Stimulated activated CD8-positive, alpha-beta memory T cell treated with anti-CD3 and anti-CD28 coated beads, Interleukin-2, amount 100 ng/mL, for 1 hour (primary cell): ENCODE measurements around the gene SAC3D1.

Experiments
- DNase-seq, 2 donors: peaks; one replicate each; pipeline ENCODE4 v3.0.0-alpha.2; 2020; ENCODE audit warnings: low read depth in 2 of 2

SAC3D1 gene

GRCh38 chr11:65059959-65060824 is 19.2 kb downstream of the SAC3D1 start:
- DNase-seq = no peak

- DNase-seq = no peak
These were observed 20.0 kb downstream of the SAC3D1 start for GRCh38 chr11:65060913-65061408.

GRCh38 chr11:65063532-65063931 is 22.5 kb downstream of the SAC3D1 start:
- no peak for DNase-seq

GRCh38 chr11:65064847-65065240 is 23.8 kb downstream of the SAC3D1 start:
- no peak for DNase-seq

- DNase-seq = no peak
These were observed 24.8 kb downstream of the SAC3D1 start for GRCh38 chr11:65065851-65066250.

GRCh38 chr11:65066315-65066714 is 25.3 kb downstream of the SAC3D1 start:
- DNase-seq = no peak

GRCh38 chr11:65066805-65067291 is 25.8 kb downstream of the SAC3D1 start:
- no peak for DNase-seq

GRCh38 chr11:65067446-65067845 is 26.4 kb downstream of the SAC3D1 start:
- no peak for DNase-seq

- no peak for DNase-seq
These were observed 28.2 kb downstream of the SAC3D1 start for GRCh38 chr11:65069217-65069616.

GRCh38 chr11:65071907-65072630 is 31.1 kb downstream of the SAC3D1 start:
- DNase-seq = no peak

- no peak for DNase-seq
These were observed 31.6 kb downstream of the SAC3D1 start for GRCh38 chr11:65072631-65072966.

- DNase-seq = no peak
These were observed 36.4 kb downstream of the SAC3D1 start for GRCh38 chr11:65077451-65077850.

- peak; percentile 32 to 57 for DNase-seq
These were observed 37.1 kb downstream of the SAC3D1 start for GRCh38 chr11:65078151-65078550.

- no peak for DNase-seq
These were observed 37.9 kb downstream of the SAC3D1 start for GRCh38 chr11:65078786-65079342.

GRCh38 chr11:65083134-65083833 is 42.3 kb downstream of the SAC3D1 start:
- DNase-seq = no peak

- DNase-seq = peak; percentile 91
These were observed 43.0 kb downstream of the SAC3D1 start, which contains the start of the genes CDCA5 and ZFPL1 for GRCh38 chr11:65083834-65084597. Gene CDCA5, minus strand, starts transcription at chr11:65084040. Its CDS starts 62 bp downstream, at chr11:65083978. Gene ZFPL1, plus strand, starts transcription at chr11:65084222. Its CDS starts 477 bp downstream, at chr11:65084699.

GRCh38 chr11:65084598-65085375 is 43.8 kb downstream of the SAC3D1 start:
- no peak for DNase-seq

- DNase-seq = no peak
These were observed 44.4 kb downstream of the SAC3D1 start for GRCh38 chr11:65085446-65085845.

GRCh38 chr11:65086809-65087208 is 45.8 kb downstream of the SAC3D1 start:
- no peak for DNase-seq

GRCh38 chr11:65087216-65087615 is 46.2 kb downstream of the SAC3D1 start:
- no peak for DNase-seq
